ENCODE data around the gene SDCCAG8.

Gene SDCCAG8

DNA sequence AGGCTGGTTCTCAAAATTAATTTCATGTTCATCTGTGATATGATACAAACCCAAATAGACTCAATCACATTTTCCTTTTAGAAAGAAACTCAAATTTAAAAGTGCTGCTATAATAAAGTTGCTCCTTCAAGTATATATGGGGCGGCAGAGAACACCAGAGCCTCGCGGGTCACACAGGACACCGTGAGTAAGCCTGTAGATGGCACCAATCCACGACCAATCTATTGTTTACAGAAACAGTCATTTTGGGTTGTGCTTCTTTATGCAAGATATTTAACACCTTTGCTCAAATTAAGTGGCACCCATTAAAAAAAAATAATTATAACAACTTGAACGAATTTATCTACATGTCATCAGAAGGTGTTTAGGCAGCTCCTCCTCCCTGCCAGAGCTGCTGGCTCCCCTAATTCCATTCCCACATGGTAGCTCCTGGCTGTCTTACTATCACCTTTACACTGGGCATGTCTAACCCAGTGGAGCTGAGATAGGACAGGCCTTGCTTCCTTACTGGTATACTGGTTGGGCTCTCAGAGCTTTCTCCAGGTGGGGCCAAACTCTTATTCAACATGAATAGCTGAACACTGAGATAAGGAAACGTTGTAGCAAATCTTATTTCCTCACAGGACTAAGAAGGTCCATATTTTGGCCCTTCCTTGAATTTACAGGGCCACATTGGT is 287.0 kb downstream of the SDCCAG8 start:
- TF ChIP-seq, protein P1, sequence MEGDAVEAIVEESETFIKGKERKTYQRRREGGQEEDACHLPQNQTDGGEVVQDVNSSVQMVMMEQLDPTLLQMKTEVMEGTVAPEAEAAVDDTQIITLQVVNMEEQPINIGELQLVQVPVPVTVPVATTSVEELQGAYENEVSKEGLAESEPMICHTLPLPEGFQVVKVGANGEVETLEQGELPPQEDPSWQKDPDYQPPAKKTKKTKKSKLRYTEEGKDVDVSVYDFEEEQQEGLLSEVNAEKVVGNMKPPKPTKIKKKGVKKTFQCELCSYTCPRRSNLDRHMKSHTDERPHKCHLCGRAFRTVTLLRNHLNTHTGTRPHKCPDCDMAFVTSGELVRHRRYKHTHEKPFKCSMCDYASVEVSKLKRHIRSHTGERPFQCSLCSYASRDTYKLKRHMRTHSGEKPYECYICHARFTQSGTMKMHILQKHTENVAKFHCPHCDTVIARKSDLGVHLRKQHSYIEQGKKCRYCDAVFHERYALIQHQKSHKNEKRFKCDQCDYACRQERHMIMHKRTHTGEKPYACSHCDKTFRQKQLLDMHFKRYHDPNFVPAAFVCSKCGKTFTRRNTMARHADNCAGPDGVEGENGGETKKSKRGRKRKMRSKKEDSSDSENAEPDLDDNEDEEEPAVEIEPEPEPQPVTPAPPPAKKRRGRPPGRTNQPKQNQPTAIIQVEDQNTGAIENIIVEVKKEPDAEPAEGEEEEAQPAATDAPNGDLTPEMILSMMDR (IDR thresholded peaks at IDR 0.05; ENCODE audit: low read depth, low read length), result no peak

DNA sequence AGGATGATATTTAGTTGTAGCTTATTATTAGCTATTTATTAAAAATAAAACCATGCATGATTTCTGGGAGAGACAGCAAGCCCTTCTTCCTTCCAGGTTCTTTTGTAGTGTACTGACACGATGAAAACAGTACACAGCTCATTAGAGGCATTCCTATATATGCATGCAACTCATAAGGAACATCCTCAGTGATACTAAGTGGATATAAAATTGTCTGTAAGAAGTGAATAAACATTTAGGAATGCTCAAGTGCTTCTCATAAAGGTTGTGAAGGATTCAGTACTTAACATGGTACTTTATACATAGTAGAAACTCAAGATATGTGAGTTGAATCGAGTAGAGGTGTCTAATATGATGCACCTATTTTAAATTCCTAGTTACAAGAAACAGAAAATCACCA is 287.7 kb downstream of the SDCCAG8 start:
- DNase-seq (ENCODE audit: extremely low read depth, low read depth), result no peak
- TF ChIP-seq, protein P1 (IDR thresholded peaks at IDR 0.05; ENCODE audit: low read depth, low read length), result no peak

More for the DNA sequence above, 287.0 kb downstream of the SDCCAG8 start:
- DNase-seq (ENCODE audit: extremely low read depth, low read depth), result no peak

DNA sequence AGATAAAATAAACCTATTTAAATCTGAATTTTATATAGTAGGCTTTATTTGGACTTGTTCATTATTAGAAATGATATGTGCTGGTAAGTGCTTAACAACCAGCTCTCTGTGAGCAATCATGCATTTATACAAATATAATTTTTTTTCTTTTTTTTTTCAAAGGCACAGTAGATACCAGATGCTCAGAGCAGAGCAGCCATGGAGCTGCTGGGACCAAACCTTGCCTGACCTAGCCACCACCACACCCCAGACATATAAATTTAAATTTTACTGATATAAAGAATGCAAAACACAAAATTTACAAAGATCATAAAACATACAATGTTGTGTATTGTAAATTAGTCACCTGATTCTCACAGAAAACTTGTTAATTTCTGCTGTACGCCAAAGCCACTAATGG is 290.6 kb downstream of the SDCCAG8 start:
- TF ChIP-seq, protein P1 (IDR thresholded peaks at IDR 0.05; ENCODE audit: low read depth, low read length), result no peak
- DNase-seq (ENCODE audit: extremely low read depth, low read depth), result no peak

DNA sequence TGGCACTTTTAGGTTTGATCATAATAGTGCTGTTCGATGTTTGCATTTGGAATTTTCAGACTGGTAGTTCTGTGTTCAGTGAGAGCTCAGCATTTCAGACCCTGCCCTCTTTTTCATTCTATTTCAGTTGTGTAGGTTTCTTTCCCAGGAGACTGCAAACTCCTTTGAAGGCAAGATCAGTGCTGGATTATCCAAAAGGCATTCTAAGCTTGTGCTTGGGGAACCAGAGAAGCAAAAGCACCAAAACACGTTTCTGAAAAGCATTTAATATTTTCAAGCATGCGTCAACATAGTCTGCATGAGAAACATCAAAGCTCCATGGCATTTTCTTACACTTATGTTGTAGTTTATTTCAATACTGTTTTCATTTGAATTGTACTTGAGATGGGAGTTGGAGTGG is 292.1 kb downstream of the SDCCAG8 start:
- DNase-seq (ENCODE audit: extremely low read depth, low read depth), result no peak
- TF ChIP-seq, protein P1 (IDR thresholded peaks at IDR 0.05; ENCODE audit: low read depth, low read length), result no peak

DNA sequence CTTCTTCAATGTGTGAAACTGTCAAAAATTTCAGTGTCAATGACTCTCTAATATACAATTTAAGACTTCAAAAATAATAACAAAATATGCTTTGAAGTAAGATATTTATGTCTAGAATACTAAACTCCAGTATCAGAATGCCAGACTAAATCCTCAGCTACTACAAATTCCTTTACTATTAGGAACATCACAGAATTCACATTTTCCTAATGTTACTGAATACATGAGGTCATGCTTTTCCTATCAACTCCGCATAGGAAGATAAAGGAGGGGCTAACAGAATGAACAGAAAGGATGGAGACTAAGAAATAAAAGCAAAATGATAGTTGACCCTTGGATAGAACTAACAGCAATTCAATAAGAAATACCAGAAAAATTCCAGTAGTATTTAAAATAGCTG is 292.7 kb downstream of the SDCCAG8 start:
- TF ChIP-seq, protein P1 (IDR thresholded peaks at IDR 0.05; ENCODE audit: low read depth, low read length), result no peak
- DNase-seq (ENCODE audit: extremely low read depth, low read depth), result no peak

DNA sequence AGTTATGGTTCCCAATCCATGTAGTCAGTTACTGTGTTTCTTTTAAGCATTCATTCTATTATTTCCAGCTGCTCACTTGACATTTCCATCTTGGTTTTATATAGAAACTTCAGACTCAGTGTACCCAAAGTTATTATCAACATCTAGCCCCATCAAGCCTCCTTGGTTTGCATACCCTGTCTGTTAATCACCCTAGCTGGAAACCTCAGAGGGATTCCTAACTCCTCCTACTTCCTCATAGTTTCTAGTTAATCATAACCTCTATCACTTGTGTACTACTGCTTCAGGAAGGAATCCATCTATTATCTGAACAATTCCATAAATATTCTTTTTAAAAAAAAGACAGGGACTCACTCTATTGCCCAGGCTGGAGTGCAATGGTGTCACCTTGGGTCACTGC is 293.3 kb downstream of the SDCCAG8 start:
- no peak for DNase-seq (ENCODE audit: extremely low read depth, low read depth)
- TF ChIP-seq, protein P1 (IDR thresholded peaks at IDR 0.05; ENCODE audit: low read depth, low read length), result no peak
